KMS-11 (cell line): ENCODE data around the gene ELFN2.

ENCODE experiments used
- H2AFZ ChIP-seq: fragments of 200-600 bp; sonication (generic); 2 replicates; pipeline ENCODE4 v1.6.1; 2016; ENCODE audit warnings: antibody characterized with exemption, mixed run types, low read depth
- H3K27ac ChIP-seq: fragments of 200-600 bp; sonication (generic); 2 replicates; pipeline ENCODE4 v1.6.1; 2016; ENCODE audit warnings: mild to moderate bottlenecking, mixed run types
- H3K27me3 ChIP-seq: fragments of 200-600 bp; sonication (generic); 2 replicates; pipeline ENCODE4 v1.6.1; 2017; ENCODE audit warnings: mild to moderate bottlenecking, low read depth, mixed run types, moderate library complexity; ENCODE audit not compliant: insufficient read depth
- H3K36me3 ChIP-seq: fragments of 200-600 bp; sonication (generic); 2 replicates; pipeline ENCODE4 v1.6.1; 2017; ENCODE audit warnings: mild to moderate bottlenecking, mixed run types; ENCODE audit not compliant: insufficient read depth
- H3K4me1 ChIP-seq: fragments of 200-600 bp; sonication (generic); 2 replicates; pipeline ENCODE4 v1.6.1; 2016; ENCODE audit warnings: mild to moderate bottlenecking, low read depth, mixed run types; ENCODE audit not compliant: poor library complexity, severe bottlenecking
- H3K4me2 ChIP-seq: fragments of 200-600 bp; sonication (generic); 2 replicates; pipeline ENCODE4 v1.7.0; 2016; ENCODE audit warnings: mild to moderate bottlenecking, mixed run types
- H3K4me3 ChIP-seq: fragments of 200-600 bp; sonication (generic); IDR thresholded peaks from 2 replicates; pipeline ENCODE4 v1.6.1; 2017; ENCODE audit warnings: low read depth, low read length, mixed read lengths; ENCODE audit not compliant: insufficient read depth
- H3K79me2 ChIP-seq: fragments of 200-600 bp; sonication (generic); 2 replicates; pipeline ENCODE4 v1.6.1; 2016; ENCODE audit warnings: low read depth, mixed run types; ENCODE audit not compliant: insufficient read depth
- H3K9ac ChIP-seq: fragments of 200-600 bp; sonication (generic); 2 replicates; pipeline ENCODE4 v1.6.1; 2016; ENCODE audit warnings: mild to moderate bottlenecking, mixed run types
- H4K20me1 ChIP-seq: fragments of 200-600 bp; sonication (generic); 2 replicates; pipeline ENCODE4 v1.6.1; 2016; ENCODE audit warnings: mild to moderate bottlenecking, mixed run types; ENCODE audit not compliant: insufficient read depth
- CTCF ChIP-seq: fragments of 200-600 bp; sonication (generic); conservative IDR thresholded peaks from 2 replicates; pipeline ENCODE4 v1.6.1; 2017; ENCODE audit warnings: low read depth, mild to moderate bottlenecking, antibody characterized with exemption, low read length, moderate library complexity, mixed read lengths

ELFN2 gene

DNA sequence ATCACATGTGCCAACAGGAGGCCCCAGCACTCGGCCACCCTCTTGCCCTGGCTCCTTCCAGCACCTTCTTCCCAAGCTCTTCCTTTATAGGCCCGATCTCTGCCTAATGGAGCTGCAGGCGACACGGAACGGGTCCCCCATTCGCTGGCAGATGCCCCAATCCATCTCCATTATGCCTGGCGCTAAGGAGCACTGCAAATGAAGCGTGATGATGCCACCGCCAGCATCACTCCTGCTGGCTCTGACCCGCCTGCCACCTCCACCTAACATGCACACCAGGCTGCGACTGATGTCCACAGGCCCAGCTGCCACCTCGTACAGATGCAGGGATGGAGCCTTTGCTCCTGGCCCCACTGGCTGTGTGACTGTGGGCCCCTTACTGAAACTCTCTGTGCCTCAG lies 33.5 kb downstream of the ELFN2 start:
- Histone ChIP-seq H3K36me3 (no peaks in the 10 kb centered on the region), H3K27me3 (peaks cover 30% of the 10 kb centered on the region; the same call in 1 of the 2 replicates), H4K20me1 (no peaks in the 10 kb centered on the region), H3K4me3 (no peak overlapping the region), H2AFZ (no peak overlapping the region), H3K9ac (no peak overlapping the region), H3K27ac (no peak overlapping the region), H3K4me2 (no peak overlapping the region), H3K4me1 (no peaks in the 10 kb centered on the region), H3K79me2 (no peaks in the 10 kb centered on the region)
- TF ChIP-seq CTCF = no peak

DNA sequence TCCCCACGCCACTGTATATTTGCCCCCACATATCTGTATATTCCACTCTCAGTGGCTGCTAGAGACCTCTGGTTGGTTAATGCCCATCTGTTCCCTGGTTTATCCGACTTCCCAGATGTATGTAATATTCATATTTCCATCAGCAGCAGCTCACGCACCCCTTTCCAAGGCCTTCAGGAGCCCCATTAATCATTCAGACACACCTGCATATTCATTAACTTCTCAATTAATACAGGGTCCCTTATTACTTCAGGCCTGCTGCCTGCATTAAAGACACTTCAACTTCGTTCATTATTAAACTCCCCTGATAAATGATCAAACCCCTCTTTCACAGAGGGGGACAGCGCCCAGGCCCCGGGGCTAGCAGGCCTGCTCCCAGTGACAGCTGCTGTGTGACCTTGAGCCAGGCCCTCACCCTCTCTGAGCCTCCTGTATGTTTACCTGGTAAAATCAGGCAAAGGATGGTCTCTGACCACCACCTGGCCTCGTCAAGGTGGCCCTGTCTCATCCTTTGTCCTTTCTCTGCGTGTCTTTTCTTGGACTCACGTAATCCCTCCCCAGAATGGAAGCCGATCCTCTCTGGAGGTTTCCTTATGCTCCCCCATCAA lies 34.5 kb downstream of the ELFN2 start:
- H3K4me2 ChIP-seq = no peak overlapping the region
- H3K27ac ChIP-seq = no peak overlapping the region
- no peak overlapping the region for H3K9ac ChIP-seq
- H3K27me3 ChIP-seq = peaks cover 29% of the 10 kb centered on the region
- H4K20me1 ChIP-seq = no peaks in the 10 kb centered on the region
- no peaks in the 10 kb centered on the region for H3K36me3 ChIP-seq
- H3K4me3 ChIP-seq = no peak overlapping the region
- H3K4me1 ChIP-seq = no peaks in the 10 kb centered on the region
- no peak overlapping the region for H2AFZ ChIP-seq
- no peaks in the 10 kb centered on the region for H3K79me2 ChIP-seq
- TF ChIP-seq CTCF = no peak

DNA sequence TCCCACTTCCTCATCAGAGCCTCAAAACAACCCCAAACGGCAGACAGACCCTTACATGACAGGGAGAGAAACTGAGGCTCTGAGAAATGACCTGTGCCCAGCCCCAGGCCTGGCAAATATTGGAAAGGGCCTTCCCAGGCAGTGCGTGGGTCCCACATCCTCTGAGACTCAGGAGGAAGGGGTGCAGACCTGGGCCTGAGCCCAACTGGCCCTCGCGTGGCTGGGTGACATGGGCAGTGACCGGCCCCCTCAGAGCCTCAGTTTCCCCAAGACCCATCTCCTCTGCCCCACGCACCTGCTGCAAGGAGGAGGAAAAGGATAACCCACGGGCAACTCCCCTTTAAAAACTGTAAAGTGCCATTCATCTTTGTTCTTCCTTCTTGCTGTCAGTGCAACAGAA lies 35.6 kb downstream of the ELFN2 start:
- peaks cover 29% of the 10 kb centered on the region for H3K27me3 ChIP-seq
- no peak overlapping the region for H3K4me3 ChIP-seq

DNA sequence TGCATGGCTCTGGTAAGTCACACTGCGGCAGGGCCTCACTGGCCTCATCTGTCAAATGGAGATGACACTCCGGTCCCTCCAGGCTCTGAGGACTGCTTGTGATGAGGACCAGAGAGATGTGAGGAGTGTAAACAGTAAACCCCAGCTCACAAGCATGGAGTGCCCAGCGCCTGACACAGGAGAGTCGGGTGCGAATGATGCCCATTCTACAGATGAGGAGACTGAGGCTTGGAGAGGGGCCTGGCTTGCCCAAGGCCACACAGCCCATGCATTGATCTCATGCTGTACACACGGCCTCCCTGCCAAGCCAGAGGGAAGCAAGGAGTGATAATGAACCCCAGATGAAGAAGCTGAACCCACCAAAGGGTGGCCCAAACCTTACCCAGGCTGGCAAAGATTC lies 37.2 kb downstream of the ELFN2 start:
- no peak for TF ChIP-seq CTCF
- Histone ChIP-seq H2AFZ (no peak overlapping the region), H3K4me3 (no peak overlapping the region), H4K20me1 (no peaks in the 10 kb centered on the region), H3K27me3 (peaks cover 17% of the 10 kb centered on the region), H3K27ac (no peak overlapping the region), H3K36me3 (no peaks in the 10 kb centered on the region), H3K4me1 (no peaks in the 10 kb centered on the region), H3K9ac (no peak overlapping the region), H3K4me2 (no peak overlapping the region), H3K79me2 (no peaks in the 10 kb centered on the region)

More for the DNA sequence above, 35.6 kb downstream of the ELFN2 start:
- no peaks in the 10 kb centered on the region for H3K36me3 ChIP-seq
- no peaks in the 10 kb centered on the region for H4K20me1 ChIP-seq
- H3K4me2 ChIP-seq = no peak overlapping the region
- H3K4me1 ChIP-seq = no peaks in the 10 kb centered on the region
- no peak overlapping the region for H3K9ac ChIP-seq
- no peak overlapping the region for H3K27ac ChIP-seq
- no peak for TF ChIP-seq CTCF
- no peaks in the 10 kb centered on the region for H3K79me2 ChIP-seq
- H2AFZ ChIP-seq = no peak overlapping the region
